Measurements from ENCODE around the gene LCP2. TPM values are rescaled to one million over a fixed set of nuclear protein-coding genes. Genes with fewer than 3 reads are reported as not detected.

The LCP2 gene
- total and polyA plus RNA-seq, 2 donors (not counting 3 experiments of a cell fraction or from before 2014, with no cell fraction given): not detected

DNA sequence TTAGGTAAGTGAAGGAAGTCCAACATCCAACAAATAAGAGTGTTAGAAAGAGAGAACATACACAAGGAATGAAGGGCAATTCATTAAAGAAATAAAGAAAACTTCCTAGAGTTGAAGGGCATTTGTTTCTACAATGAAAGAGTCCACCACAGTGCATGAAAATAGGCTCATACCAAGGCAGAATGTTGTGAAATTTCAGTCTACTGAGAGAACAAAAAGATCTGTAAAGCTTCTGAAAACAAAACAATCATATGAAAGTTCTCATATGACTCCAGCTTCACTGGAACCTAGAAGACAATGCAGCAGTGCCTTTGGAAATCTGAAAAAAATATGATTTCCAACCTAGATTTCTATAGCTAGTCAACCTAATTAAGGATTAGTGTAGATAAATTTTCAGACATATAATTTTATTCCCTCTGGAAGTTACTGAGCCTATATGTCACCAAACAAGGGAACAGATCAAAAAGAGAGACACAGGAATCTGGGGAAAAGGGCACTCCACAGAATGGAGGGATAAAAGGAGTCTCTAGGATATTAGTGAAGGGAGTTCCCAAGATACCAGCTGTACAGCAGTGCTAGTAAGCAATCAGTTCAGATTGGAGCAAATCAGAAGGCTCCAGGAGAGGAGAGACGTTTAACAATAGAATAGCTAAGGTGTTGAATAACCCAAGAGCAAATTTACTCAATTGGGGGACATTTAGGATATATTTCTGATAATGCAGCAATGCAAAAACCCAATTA lies 59.0 kb downstream of the LCP2 start:
- peaks cover 7 to 13% of the 10 kb centered on the region in 2 experiments for H3K27me3 ChIP-seq (ENCODE audit: control insufficient read depth in 2 of 2, insufficient read depth in 2 of 2, low read length in 2 of 2)
- no peaks in the 10 kb centered on the region for H3K36me3 ChIP-seq (ENCODE audit: control insufficient read depth in 2 of 2, extremely low read depth in 1 of 2, insufficient read depth in 2 of 2, low read length in 2 of 2)
- H3K4me2 ChIP-seq (ENCODE audit: insufficient read depth, low read length): no peak overlapping the region
- FAIRE-seq: no peak
- H3K79me2 ChIP-seq (ENCODE audit: control insufficient read depth, insufficient read depth, low read length): no peaks in the 10 kb centered on the region
- H3K27ac ChIP-seq (ENCODE audit: insufficient read depth, low read depth, low read length): no peak overlapping the region
- H2AFZ ChIP-seq (ENCODE audit: low read depth, low read length): no peak overlapping the region
- ChIA-PET CTCF (interaction anchor here (0.6 to 2.5 kb wide), 3 partner anchors 13 to 183 kb away, joined by 3 to 14 read pairs (median 5); no protein-coding TSS in a partner anchor), POLR2A (interaction anchor here (0.7 kb wide), 1 partner anchor 151 kb away, joined by 3 read pairs; the partner anchor contains the start of gene KCNMB1)
- H3K4me3 ChIP-seq (replicated peaks in 1 of 3; ENCODE audit: insufficient read depth in 1 of 3, low read depth in 1 of 3, low read length in 3 of 3): no peak overlapping the region
- no peaks in the 10 kb centered on the region for H3K9me3 ChIP-seq (replicated peaks; ENCODE audit: control insufficient read depth, insufficient read depth, low read length)
- no peaks in the 10 kb centered on the region for H3K4me1 ChIP-seq (ENCODE audit: control insufficient read depth, extremely low read depth, insufficient read depth, low read length)
- no TSS peak for BruUV-seq (replicated peaks)
- no peaks in the 10 kb centered on the region for H3K9me1 ChIP-seq (replicated peaks; ENCODE audit: control insufficient read depth, extremely low read depth, insufficient read depth, low read length)
- no peak for TF ChIP-seq EZH2 (IDR thresholded peaks at IDR 0.05; ENCODE audit: borderline replicate concordance, low read depth, low read length, severe bottlenecking)
- no peak for TF ChIP-seq GATA2 (IDR thresholded peaks at IDR 0.05; ENCODE audit: insufficient read depth, insufficient read length, low read depth, low read length)
- no peak for TF ChIP-seq JUN (IDR thresholded peaks at IDR 0.05; ENCODE audit: borderline replicate concordance, insufficient read depth, insufficient read length, low read depth)
- TF ChIP-seq POLR2A (IDR thresholded peaks at IDR 0.05; ENCODE audit: low read depth, low read length): no peak
- no peak for TF ChIP-seq POLR2AphosphoS5 (IDR thresholded peaks at IDR 0.05; ENCODE audit: insufficient read depth, low read depth, low read length)
- TF ChIP-seq, protein P1, sequence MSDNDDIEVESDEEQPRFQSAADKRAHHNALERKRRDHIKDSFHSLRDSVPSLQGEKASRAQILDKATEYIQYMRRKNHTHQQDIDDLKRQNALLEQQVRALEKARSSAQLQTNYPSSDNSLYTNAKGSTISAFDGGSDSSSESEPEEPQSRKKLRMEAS (IDR thresholded peaks at IDR 0.05; ENCODE audit: insufficient read depth, insufficient read length): no peak
- TF ChIP-seq, protein P2, sequence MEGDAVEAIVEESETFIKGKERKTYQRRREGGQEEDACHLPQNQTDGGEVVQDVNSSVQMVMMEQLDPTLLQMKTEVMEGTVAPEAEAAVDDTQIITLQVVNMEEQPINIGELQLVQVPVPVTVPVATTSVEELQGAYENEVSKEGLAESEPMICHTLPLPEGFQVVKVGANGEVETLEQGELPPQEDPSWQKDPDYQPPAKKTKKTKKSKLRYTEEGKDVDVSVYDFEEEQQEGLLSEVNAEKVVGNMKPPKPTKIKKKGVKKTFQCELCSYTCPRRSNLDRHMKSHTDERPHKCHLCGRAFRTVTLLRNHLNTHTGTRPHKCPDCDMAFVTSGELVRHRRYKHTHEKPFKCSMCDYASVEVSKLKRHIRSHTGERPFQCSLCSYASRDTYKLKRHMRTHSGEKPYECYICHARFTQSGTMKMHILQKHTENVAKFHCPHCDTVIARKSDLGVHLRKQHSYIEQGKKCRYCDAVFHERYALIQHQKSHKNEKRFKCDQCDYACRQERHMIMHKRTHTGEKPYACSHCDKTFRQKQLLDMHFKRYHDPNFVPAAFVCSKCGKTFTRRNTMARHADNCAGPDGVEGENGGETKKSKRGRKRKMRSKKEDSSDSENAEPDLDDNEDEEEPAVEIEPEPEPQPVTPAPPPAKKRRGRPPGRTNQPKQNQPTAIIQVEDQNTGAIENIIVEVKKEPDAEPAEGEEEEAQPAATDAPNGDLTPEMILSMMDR (IDR thresholded peaks at IDR 0.05; ENCODE audit: extremely low read depth in 1 of 2, insufficient read depth in 1 of 2, low read depth in 1 of 2, low read length in 2 of 2): no peak
- no peak for TF ChIP-seq FOS (IDR thresholded peaks at IDR 0.05; ENCODE audit: borderline replicate concordance, insufficient read depth, low read length)
- no peak for TF ChIP-seq MYC (IDR thresholded peaks at IDR 0.05; ENCODE audit: low read depth, low read length)
- no peak overlapping the region for H3K9ac ChIP-seq (replicated peaks; ENCODE audit: extremely low read depth, insufficient read depth, low read length)
- no peak for DNase-seq (ENCODE audit: low read depth, low spot score)
- H4K20me1 ChIP-seq (replicated peaks; ENCODE audit: control insufficient read depth, extremely low read depth, insufficient read depth, low read length): no peaks in the 10 kb centered on the region
- intact Hi-C loops (cut with micrococcal nuclease) (no loop called here), dilution Hi-C loops (cut with MboI; ENCODE audit: extremely low pct_ligation_motif_present, low sequenced_read_pairs) (no loop called here)

All from endothelial cell of umbilical vein (primary cell).